HepG2 (cell line): ENCODE measurements around the gene KLHL8. TPM values are rescaled to one million over a fixed set of nuclear protein-coding genes. Genes with fewer than 3 reads are reported as not detected.

Source experiments
- ATF3 ChIP-seq: sonication (generic); formaldehyde crosslinking; IDR thresholded peaks from 2 replicates; pipeline ENCODE4 v1.4.0; 2020; ENCODE audit warnings: missing genetic modification reagents
- ATF7-NPFF ChIP-seq: sonication (generic); formaldehyde crosslinking; IDR thresholded peaks from 2 replicates; pipeline ENCODE4 v1.8.1; 2023; ENCODE audit warnings: mild to moderate bottlenecking, low read depth, missing genetic modification reagents, moderate library complexity
- CREBL2 ChIP-seq: sonication (generic); formaldehyde crosslinking; IDR thresholded peaks from 2 replicates; pipeline ENCODE4 v1.8.1; 2023; ENCODE audit warnings: missing genetic modification reagents, mild to moderate bottlenecking, borderline replicate concordance
- ETV6 ChIP-seq: sonication (generic); formaldehyde crosslinking; conservative IDR thresholded peaks from 2 replicates; pipeline ENCODE4 v1.4.0; 2020; ENCODE audit warnings: missing genetic modification reagents
- FOXK2 ChIP-seq: fragments of 450-650 bp; IDR thresholded peaks from 2 replicates; pipeline ENCODE4 v1.6.1; 2016
- HMG20B ChIP-seq: conservative IDR thresholded peaks from 2 replicates; pipeline ENCODE4 v1.6.1; 2016; ENCODE audit warnings: missing genetic modification reagents, missing compliant biosample characterization
- HOXD1 ChIP-seq: sonication (generic); formaldehyde crosslinking; IDR thresholded peaks from 2 replicates; pipeline ENCODE4 v1.5.0; 2020; ENCODE audit warnings: missing genetic modification reagents
- LCORL ChIP-seq, 2 experiments: fragments of 450-650 bp in 1 of 2; sonication (generic) in 1 of 2; formaldehyde crosslinking in 1 of 2; IDR thresholded peaks; 2 replicates each; pipeline versions ENCODE4 v1.5.0 to v1.6.1; 2017 to 2020; ENCODE audit warnings: antibody characterized with exemption in 1 of 2, missing genetic modification reagents in 1 of 2
- NFYB ChIP-seq: sonication (generic); formaldehyde crosslinking; IDR thresholded peaks from 2 replicates; pipeline ENCODE4 v1.4.0; 2020; ENCODE audit warnings: missing genetic modification reagents
- NKX3-1 ChIP-seq: sonication (generic); formaldehyde crosslinking; IDR thresholded peaks from 2 replicates; pipeline ENCODE4 v1.5.0; 2020; ENCODE audit warnings: missing genetic modification reagents
- NRL ChIP-seq: sonication (generic); formaldehyde crosslinking; IDR thresholded peaks from 2 replicates; pipeline ENCODE4 v1.5.0; 2020; ENCODE audit warnings: missing genetic modification reagents, mild to moderate bottlenecking, moderate library complexity, borderline replicate concordance
- POGZ ChIP-seq: sonication (generic); formaldehyde crosslinking; IDR thresholded peaks from 2 replicates; pipeline ENCODE4 v1.4.0; 2020; ENCODE audit warnings: mild to moderate bottlenecking, missing genetic modification reagents
- RBAK ChIP-seq: sonication (generic); formaldehyde crosslinking; IDR thresholded peaks from 2 replicates; pipeline ENCODE4 v1.5.1; 2020; ENCODE audit warnings: mild to moderate bottlenecking, missing genetic modification reagents
- ZBTB1 ChIP-seq: sonication (generic); formaldehyde crosslinking; IDR thresholded peaks from 2 replicates; pipeline ENCODE4 v1.4.0; 2020; ENCODE audit warnings: missing genetic modification reagents, borderline replicate concordance
- ZBTB21 ChIP-seq: sonication (generic); formaldehyde crosslinking; IDR thresholded peaks from 2 replicates; pipeline ENCODE4 v1.4.0; 2020; ENCODE audit warnings: missing genetic modification reagents
- ZFAT ChIP-seq: sonication (generic); formaldehyde crosslinking; conservative IDR thresholded peaks from 2 replicates; pipeline ENCODE4 v1.8.1; 2023; ENCODE audit warnings: missing genetic modification reagents, inconsistent platforms
- ZFP37 ChIP-seq: sonication (generic); formaldehyde crosslinking; IDR thresholded peaks from 2 replicates; pipeline ENCODE4 v1.4.0; 2020; ENCODE audit warnings: missing genetic modification reagents, borderline replicate concordance
- ZNF317 ChIP-seq: sonication (generic); formaldehyde crosslinking; IDR thresholded peaks from 2 replicates; pipeline ENCODE4 v1.5.0; 2020; ENCODE audit warnings: mild to moderate bottlenecking, missing genetic modification reagents
- ZNF547 ChIP-seq: sonication (generic); formaldehyde crosslinking; IDR thresholded peaks from 2 replicates; pipeline ENCODE4 v1.5.1; 2020; ENCODE audit warnings: mild to moderate bottlenecking, missing genetic modification reagents
- ZNF580 ChIP-seq: IDR thresholded peaks from 2 replicates; pipeline ENCODE4 v1.6.1; 2016; ENCODE audit warnings: low read depth, borderline replicate concordance
- ZNF780A ChIP-seq: sonication (generic); formaldehyde crosslinking; IDR thresholded peaks from 2 replicates; pipeline ENCODE4 v1.8.0; 2022; ENCODE audit warnings: mild to moderate bottlenecking, missing genetic modification reagents, moderate library complexity
- ZNF790 ChIP-seq: sonication (generic); formaldehyde crosslinking; IDR thresholded peaks from 2 replicates; pipeline ENCODE4 v1.8.0; 2022; ENCODE audit warnings: missing genetic modification reagents, mild to moderate bottlenecking, borderline replicate concordance
- polyA plus RNA-seq, 8 experiments: library from polyadenylated mRNA; depleted of rRNA in 3 of 8; stranded (reverse) in 7 of 8; unstranded in 1 of 8; fragments of >200 nt; fragmentation: Illumina TruSeq in 4 of 8; extraction: Trizol in 4 of 8; gene quantifications; 2 replicates each; pipeline versions ENCODE4 v1.2.1 to v1.2.3, GENCODE V29; 2011 to 2016; ENCODE audit warnings: low read depth in 4 of 8, missing spikeins in 1 of 8, mixed read lengths in 1 of 8; ENCODE audit not compliant: insufficient read depth in 1 of 8
- total RNA-seq, 5 experiments: library from RNA; depleted of rRNA; stranded (reverse); fragments of >200 nt; fragmentation: Illumina TruSeq; extraction: Trizol; gene quantifications; 2 replicates each; pipeline ENCODE4 v1.2.3, GENCODE V29; 2016; ENCODE audit warnings: low read depth in 1 of 5
- TF ChIP-seq, protein P1 (sequence below): sonication (generic); formaldehyde crosslinking; IDR thresholded peaks from 2 replicates; pipeline ENCODE4 v1.5.1; 2020; ENCODE audit warnings: mild to moderate bottlenecking, missing genetic modification reagents, moderate library complexity
- TF ChIP-seq, protein P2 (sequence below): sonication (generic); IDR thresholded peaks from 2 replicates; pipeline ENCODE4 v1.6.1; 2016; ENCODE audit warnings: low read depth, borderline replicate concordance
- TF ChIP-seq, protein P3 (sequence below): sonication (generic); formaldehyde crosslinking; IDR thresholded peaks from 2 replicates; pipeline ENCODE4 v1.5.0; 2020; ENCODE audit warnings: missing genetic modification reagents
- TF ChIP-seq, protein P4 (sequence below): sonication (generic); formaldehyde crosslinking; IDR thresholded peaks from 2 replicates; pipeline ENCODE4 v1.4.0; 2020; ENCODE audit warnings: missing genetic modification reagents

KLHL8 gene
- total and polyA plus RNA-seq, 2 of the 13 experiments (the other 11 are each of a cell fraction or from before 2014, with no cell fraction given), result 2.8 to 11.7 TPM

GRCh38 chr4:87220094-87220822, at the start of gene KLHL8 (continued):
- TF ChIP-seq ZNF580, result 0 out of 2 replicates have a peak, but pooled peaks have one; percentile 59
- TF ChIP-seq, protein P1, sequence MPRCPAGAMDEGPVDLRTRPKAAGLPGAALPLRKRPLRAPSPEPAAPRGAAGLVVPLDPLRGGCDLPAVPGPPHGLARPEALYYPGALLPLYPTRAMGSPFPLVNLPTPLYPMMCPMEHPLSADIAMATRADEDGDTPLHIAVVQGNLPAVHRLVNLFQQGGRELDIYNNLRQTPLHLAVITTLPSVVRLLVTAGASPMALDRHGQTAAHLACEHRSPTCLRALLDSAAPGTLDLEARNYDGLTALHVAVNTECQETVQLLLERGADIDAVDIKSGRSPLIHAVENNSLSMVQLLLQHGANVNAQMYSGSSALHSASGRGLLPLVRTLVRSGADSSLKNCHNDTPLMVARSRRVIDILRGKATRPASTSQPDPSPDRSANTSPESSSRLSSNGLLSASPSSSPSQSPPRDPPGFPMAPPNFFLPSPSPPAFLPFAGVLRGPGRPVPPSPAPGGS (CRISPR knock-in tag), result peak; percentile 69
- TF ChIP-seq RBAK (CRISPR knock-in tag), result no peak
- TF ChIP-seq ZBTB21, result no peak
- no peak for TF ChIP-seq FOXK2
- no peak for TF ChIP-seq LCORL (IDR thresholded peaks at IDR 0.05)
- TF ChIP-seq LCORL (CRISPR knock-in tag; IDR thresholded peaks at IDR 0.05), result no peak
- peak; percentile 31; the same call in 1 of the 2 replicates for TF ChIP-seq CREBL2 (CRISPR knock-in tag)
- TF ChIP-seq ZNF317 (CRISPR knock-in tag), result no peak
- TF ChIP-seq POGZ (CRISPR knock-in tag), result no peak
- TF ChIP-seq ATF7-NPFF (CRISPR knock-in tag), result 0 out of 2 replicates have a peak, but pooled peaks have one; percentile 5
- no peak for TF ChIP-seq ZNF780A (CRISPR knock-in tag)
- TF ChIP-seq HOXD1 (CRISPR knock-in tag), result no peak
- no peak for TF ChIP-seq ZFP37 (CRISPR knock-in tag)
- TF ChIP-seq, protein P2, sequence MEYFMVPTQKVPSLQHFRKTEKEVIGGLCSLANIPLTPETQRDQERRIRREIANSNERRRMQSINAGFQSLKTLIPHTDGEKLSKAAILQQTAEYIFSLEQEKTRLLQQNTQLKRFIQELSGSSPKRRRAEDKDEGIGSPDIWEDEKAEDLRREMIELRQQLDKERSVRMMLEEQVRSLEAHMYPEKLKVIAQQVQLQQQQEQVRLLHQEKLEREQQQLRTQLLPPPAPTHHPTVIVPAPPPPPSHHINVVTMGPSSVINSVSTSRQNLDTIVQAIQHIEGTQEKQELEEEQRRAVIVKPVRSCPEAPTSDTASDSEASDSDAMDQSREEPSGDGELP, result peak; percentile 21; the same call in 1 of the 2 replicates
- no peak for TF ChIP-seq HMG20B (CRISPR knock-in tag)
- no peak for TF ChIP-seq ZBTB1 (CRISPR knock-in tag)
- TF ChIP-seq NRL (CRISPR knock-in tag), result peak; percentile 81
- no peak for TF ChIP-seq ZNF547
- no peak for TF ChIP-seq NKX3-1 (CRISPR knock-in tag)
- TF ChIP-seq, protein P3, sequence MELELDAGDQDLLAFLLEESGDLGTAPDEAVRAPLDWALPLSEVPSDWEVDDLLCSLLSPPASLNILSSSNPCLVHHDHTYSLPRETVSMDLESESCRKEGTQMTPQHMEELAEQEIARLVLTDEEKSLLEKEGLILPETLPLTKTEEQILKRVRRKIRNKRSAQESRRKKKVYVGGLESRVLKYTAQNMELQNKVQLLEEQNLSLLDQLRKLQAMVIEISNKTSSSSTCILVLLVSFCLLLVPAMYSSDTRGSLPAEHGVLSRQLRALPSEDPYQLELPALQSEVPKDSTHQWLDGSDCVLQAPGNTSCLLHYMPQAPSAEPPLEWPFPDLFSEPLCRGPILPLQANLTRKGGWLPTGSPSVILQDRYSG (CRISPR knock-in tag), result no peak
- peak; percentile 85; the same call in 1 of the 2 replicates for TF ChIP-seq ZNF790 (CRISPR knock-in tag)
- no peak for TF ChIP-seq NFYB (CRISPR knock-in tag)
- no peak for TF ChIP-seq ZFAT (CRISPR knock-in tag)
- no peak for TF ChIP-seq ETV6 (CRISPR knock-in tag)
- TF ChIP-seq, protein P4, sequence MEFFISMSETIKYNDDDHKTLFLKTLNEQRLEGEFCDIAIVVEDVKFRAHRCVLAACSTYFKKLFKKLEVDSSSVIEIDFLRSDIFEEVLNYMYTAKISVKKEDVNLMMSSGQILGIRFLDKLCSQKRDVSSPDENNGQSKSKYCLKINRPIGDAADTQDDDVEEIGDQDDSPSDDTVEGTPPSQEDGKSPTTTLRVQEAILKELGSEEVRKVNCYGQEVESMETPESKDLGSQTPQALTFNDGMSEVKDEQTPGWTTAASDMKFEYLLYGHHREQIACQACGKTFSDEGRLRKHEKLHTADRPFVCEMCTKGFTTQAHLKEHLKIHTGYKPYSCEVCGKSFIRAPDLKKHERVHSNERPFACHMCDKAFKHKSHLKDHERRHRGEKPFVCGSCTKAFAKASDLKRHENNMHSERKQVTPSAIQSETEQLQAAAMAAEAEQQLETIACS (CRISPR knock-in tag), result peak; percentile 96
- TF ChIP-seq ATF3, result peak; percentile 16
